ENCODE data around the gene TPX2. TPM values are rescaled to one million over a fixed set of nuclear protein-coding genes. Genes with fewer than 3 reads are reported as not detected.

TPX2 gene
- total RNA-seq, 6 experiments from 2014 or later = 0.56 to 8.3 (median 2.8) TPM

DNA sequence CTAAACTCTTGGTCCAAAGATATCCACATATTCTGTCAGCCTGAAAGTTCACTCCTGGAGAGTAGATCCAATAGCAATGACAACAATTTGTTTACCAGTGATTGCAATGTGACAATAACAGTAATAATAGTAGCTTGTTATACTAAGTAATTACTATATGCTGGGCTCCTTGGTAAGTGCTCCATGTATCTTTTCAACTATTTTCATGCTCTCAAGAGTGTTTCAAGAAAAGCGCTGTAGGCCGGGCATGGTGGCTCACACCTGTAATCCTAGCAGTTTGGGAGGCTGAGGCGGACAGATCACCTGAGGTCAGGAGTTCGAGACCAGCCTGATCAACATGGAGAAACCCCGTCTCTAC, 31.9 kb upstream of the TPX2 start:
- H3K4me1 ChIP-seq = peaks cover 0 to 74% (median 36%) of the 10 kb centered on the region in 4 donors
- TF ChIP-seq POLR2A (IDR thresholded peaks at IDR 0.05) = no peak
- TF ChIP-seq, protein P1, sequence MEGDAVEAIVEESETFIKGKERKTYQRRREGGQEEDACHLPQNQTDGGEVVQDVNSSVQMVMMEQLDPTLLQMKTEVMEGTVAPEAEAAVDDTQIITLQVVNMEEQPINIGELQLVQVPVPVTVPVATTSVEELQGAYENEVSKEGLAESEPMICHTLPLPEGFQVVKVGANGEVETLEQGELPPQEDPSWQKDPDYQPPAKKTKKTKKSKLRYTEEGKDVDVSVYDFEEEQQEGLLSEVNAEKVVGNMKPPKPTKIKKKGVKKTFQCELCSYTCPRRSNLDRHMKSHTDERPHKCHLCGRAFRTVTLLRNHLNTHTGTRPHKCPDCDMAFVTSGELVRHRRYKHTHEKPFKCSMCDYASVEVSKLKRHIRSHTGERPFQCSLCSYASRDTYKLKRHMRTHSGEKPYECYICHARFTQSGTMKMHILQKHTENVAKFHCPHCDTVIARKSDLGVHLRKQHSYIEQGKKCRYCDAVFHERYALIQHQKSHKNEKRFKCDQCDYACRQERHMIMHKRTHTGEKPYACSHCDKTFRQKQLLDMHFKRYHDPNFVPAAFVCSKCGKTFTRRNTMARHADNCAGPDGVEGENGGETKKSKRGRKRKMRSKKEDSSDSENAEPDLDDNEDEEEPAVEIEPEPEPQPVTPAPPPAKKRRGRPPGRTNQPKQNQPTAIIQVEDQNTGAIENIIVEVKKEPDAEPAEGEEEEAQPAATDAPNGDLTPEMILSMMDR (IDR thresholded peaks at IDR 0.05) = no peak
- H3K4me3 ChIP-seq = no peak overlapping the region
- 98% methylated on average over 5 of the region's 5 CpGs for WGBS (ENCODE audit: insufficient coverage, low coverage, low lambda C conversion rate, missing lambda C conversion rate)
- DNase-seq (no peak), ATAC-seq (no peak)
- H3K27me3 ChIP-seq = no peaks in the 10 kb centered on the region
- peak overlapping the region in 1 of 3 donors; percentile 56 for H3K27ac ChIP-seq
- H3K9me3 ChIP-seq = no peaks in the 10 kb centered on the region
- H3K36me3 ChIP-seq = peaks cover 0 to 8% (median 2%) of the 10 kb centered on the region in 4 donors
- intact Hi-C loops (cut with DNase I) = no loop called here

GRCh38 chr20:31707994-31708735, 30.9 kb upstream of the TPX2 start:
- intact Hi-C loops (cut with DNase I) = no loop called here

DNA sequence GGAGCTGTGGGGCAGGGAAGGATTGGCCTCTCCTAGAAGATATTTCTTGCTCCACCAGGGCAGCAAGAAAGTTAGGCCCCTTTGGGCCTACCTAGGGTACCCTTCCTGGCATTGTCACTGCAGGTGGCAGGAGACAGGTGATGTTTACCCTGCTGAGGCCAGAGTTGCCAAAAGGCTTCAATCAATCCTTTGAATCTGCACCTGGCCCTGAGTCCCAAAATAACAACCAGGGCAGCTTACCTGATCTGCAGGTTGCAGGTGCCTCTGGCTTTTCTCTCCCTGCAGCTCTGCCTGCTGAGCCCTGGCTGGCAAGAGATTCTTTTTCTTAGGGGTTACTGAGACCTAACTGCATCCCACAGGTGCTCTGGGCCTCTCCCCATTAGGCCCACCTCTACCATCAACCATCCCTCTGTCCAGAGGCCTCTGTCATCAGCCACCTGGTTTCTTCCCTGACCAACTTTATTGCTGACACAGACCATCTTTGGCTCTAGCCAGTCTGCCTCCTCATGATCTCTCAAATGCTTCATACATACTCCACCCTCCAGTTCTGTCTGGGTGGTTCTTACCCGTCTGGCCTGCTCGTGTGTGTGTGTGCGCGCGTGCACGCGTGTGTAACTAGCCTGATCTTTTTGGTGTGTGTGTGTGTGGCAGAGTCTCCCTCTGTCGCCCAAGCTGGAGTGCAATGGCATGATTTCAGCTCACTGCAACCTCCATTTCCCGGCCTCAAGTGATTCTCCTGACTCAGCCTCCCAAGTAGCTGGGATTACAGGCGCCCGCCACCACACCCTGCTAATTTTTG, 30.2 kb upstream of the TPX2 start:
- Histone ChIP-seq H3K4me1 (peaks cover 0 to 90% (median 44%) of the 10 kb centered on the region in 4 donors), H3K27ac (peak overlapping the region in 1 of 3 donors; percentile 49), H3K9me3 (no peaks in the 10 kb centered on the region), H3K27me3 (no peaks in the 10 kb centered on the region), H3K4me3 (no peak overlapping the region), H3K36me3 (peaks cover 0 to 8% (median 2%) of the 10 kb centered on the region in 4 donors)
- 94% methylated on average over 11 of the region's 11 CpGs for WGBS (ENCODE audit: insufficient coverage, low coverage, low lambda C conversion rate, missing lambda C conversion rate)
- DNase-seq = no peak
- ATAC-seq = no peak
- TF ChIP-seq, protein P1 (IDR thresholded peaks at IDR 0.05) = no peak
- no peak for TF ChIP-seq POLR2A (IDR thresholded peaks at IDR 0.05)
- intact Hi-C loops (cut with DNase I) = no loop called here

More at GRCh38 chr20:31707994-31708735, 30.9 kb upstream of the TPX2 start:
- TF ChIP-seq, protein P1 (IDR thresholded peaks at IDR 0.05) = no peak
- TF ChIP-seq POLR2A (IDR thresholded peaks at IDR 0.05) = no peak
- no CpG with 5 or more reads among the region's 2 CpGs for WGBS (ENCODE audit: insufficient coverage, low coverage, low lambda C conversion rate, missing lambda C conversion rate)
- H3K27me3 ChIP-seq = no peaks in the 10 kb centered on the region
- H3K4me3 ChIP-seq = no peak overlapping the region
- DNase-seq (peak in 2 of 3 donors; percentile 54), ATAC-seq (peak; percentile 5 to 36 (median 10))
- H3K27ac ChIP-seq = peak overlapping the region in 1 of 3 donors; percentile 49
- peaks cover 0 to 83% (median 42%) of the 10 kb centered on the region in 4 donors for H3K4me1 ChIP-seq
- peaks cover 0 to 8% (median 2%) of the 10 kb centered on the region in 4 donors for H3K36me3 ChIP-seq
- H3K9me3 ChIP-seq = no peaks in the 10 kb centered on the region

- DNase-seq = no peak
- WGBS (ENCODE audit: insufficient coverage, low coverage, low lambda C conversion rate, missing lambda C conversion rate) = 80% methylated on average over 4 of the region's 5 CpGs
- intact Hi-C loops (cut with DNase I) = no loop called here
- H3K27me3 ChIP-seq = no peaks in the 10 kb centered on the region
- no peaks in the 10 kb centered on the region for H3K9me3 ChIP-seq
- peaks cover 0 to 8% (median 2%) of the 10 kb centered on the region in 4 donors for H3K36me3 ChIP-seq
- TF ChIP-seq, protein P1 (IDR thresholded peaks at IDR 0.05) = no peak
- TF ChIP-seq POLR2A (IDR thresholded peaks at IDR 0.05) = no peak
- H3K4me3 ChIP-seq = no peak overlapping the region
- H3K27ac ChIP-seq = no peak overlapping the region
- no peak for ATAC-seq
- H3K4me1 ChIP-seq = peaks cover 0 to 83% (median 41%) of the 10 kb centered on the region in 4 donors
Measured at GRCh38 chr20:31709939-31710338, 29.2 kb upstream of the TPX2 start.
